ENCODE measurements around the gene HDAC4.

Gene HDAC4

GRCh38 chr2:239145106-239145505 is 255.7 kb downstream of the HDAC4 start:
- no peaks in the 10 kb centered on the region for H3K27me3 ChIP-seq (ENCODE audit: insufficient read depth, insufficient read length)
- no peak for TF ChIP-seq ZNF274 (IDR thresholded peaks at IDR 0.05; ENCODE audit: low read depth, low read length)
- no peak for TF ChIP-seq YY1 (IDR thresholded peaks at IDR 0.05; ENCODE audit: insufficient read depth, insufficient read length)
- TF ChIP-seq SUZ12 (IDR thresholded peaks at IDR 0.05; ENCODE audit: extremely low read depth, insufficient read depth, insufficient read length) = no peak
- no peak for DNase-seq (ENCODE audit: low read depth, low spot score)
- peaks cover 9% of the 10 kb centered on the region for H3K4me1 ChIP-seq (ENCODE audit: insufficient read depth, insufficient read length)
- no peak overlapping the region for H3K4me3 ChIP-seq (ENCODE audit: insufficient read length, low read depth)
- H3K9me3 ChIP-seq (ENCODE audit: insufficient read depth, low read length) = no peaks in the 10 kb centered on the region
- H3K36me3 ChIP-seq (ENCODE audit: insufficient read depth, insufficient read length, low read length) = peaks cover 29% of the 10 kb centered on the region
- H3K9ac ChIP-seq (ENCODE audit: insufficient read length, low read depth) = no peak overlapping the region

- H3K4me1 ChIP-seq (ENCODE audit: insufficient read depth, insufficient read length) = peaks cover 9% of the 10 kb centered on the region
- H3K9me3 ChIP-seq (ENCODE audit: insufficient read depth, low read length) = no peaks in the 10 kb centered on the region
- H3K9ac ChIP-seq (ENCODE audit: insufficient read length, low read depth) = no peak overlapping the region
- no peaks in the 10 kb centered on the region for H3K27me3 ChIP-seq (ENCODE audit: insufficient read depth, insufficient read length)
- no peak overlapping the region for H3K4me3 ChIP-seq (ENCODE audit: insufficient read length, low read depth)
- peaks cover 31% of the 10 kb centered on the region for H3K36me3 ChIP-seq (ENCODE audit: insufficient read depth, insufficient read length, low read length)
- no peak for DNase-seq (ENCODE audit: low read depth, low spot score)
- no peak for TF ChIP-seq SUZ12 (IDR thresholded peaks at IDR 0.05; ENCODE audit: extremely low read depth, insufficient read depth, insufficient read length)
- no peak for TF ChIP-seq YY1 (IDR thresholded peaks at IDR 0.05; ENCODE audit: insufficient read depth, insufficient read length)
- TF ChIP-seq ZNF274 (IDR thresholded peaks at IDR 0.05; ENCODE audit: low read depth, low read length) = no peak
These were observed 256.2 kb downstream of the HDAC4 start for GRCh38 chr2:239144713-239144999.

- Histone ChIP-seq H3K9me3 (ENCODE audit: insufficient read depth, low read length) (no peaks in the 10 kb centered on the region), H3K4me1 (ENCODE audit: insufficient read depth, insufficient read length) (peaks cover 9% of the 10 kb centered on the region), H3K4me3 (ENCODE audit: insufficient read length, low read depth) (no peak overlapping the region), H3K27me3 (ENCODE audit: insufficient read depth, insufficient read length) (no peaks in the 10 kb centered on the region), H3K36me3 (ENCODE audit: insufficient read depth, insufficient read length, low read length) (peaks cover 36% of the 10 kb centered on the region), H3K9ac (ENCODE audit: insufficient read length, low read depth) (no peak overlapping the region)
- TF ChIP-seq ZNF274 (IDR thresholded peaks at IDR 0.05; ENCODE audit: low read depth, low read length) (no peak), YY1 (IDR thresholded peaks at IDR 0.05; ENCODE audit: insufficient read depth, insufficient read length) (no peak)
- DNase-seq (ENCODE audit: low read depth, low spot score) = peak; percentile 40
These were observed 256.7 kb downstream of the HDAC4 start for GRCh38 chr2:239143858-239144712.

GRCh38 chr2:239142806-239143205 is 258.0 kb downstream of the HDAC4 start:
- Histone ChIP-seq H3K9ac (ENCODE audit: insufficient read length, low read depth) (no peak overlapping the region), H3K4me3 (ENCODE audit: insufficient read length, low read depth) (no peak overlapping the region), H3K4me1 (ENCODE audit: insufficient read depth, insufficient read length) (peaks cover 9% of the 10 kb centered on the region), H3K27me3 (ENCODE audit: insufficient read depth, insufficient read length) (no peaks in the 10 kb centered on the region), H3K9me3 (ENCODE audit: insufficient read depth, low read length) (no peaks in the 10 kb centered on the region), H3K36me3 (ENCODE audit: insufficient read depth, insufficient read length, low read length) (peaks cover 34% of the 10 kb centered on the region)
- DNase-seq (ENCODE audit: low read depth, low spot score) = no peak
- no peak for TF ChIP-seq ZNF274 (IDR thresholded peaks at IDR 0.05; ENCODE audit: low read depth, low read length)

GRCh38 chr2:239142296-239142695 is 258.5 kb downstream of the HDAC4 start:
- no peak overlapping the region for H3K4me3 ChIP-seq (ENCODE audit: insufficient read length, low read depth)
- H3K9ac ChIP-seq (ENCODE audit: insufficient read length, low read depth) = no peak overlapping the region
- TF ChIP-seq ZNF274 (IDR thresholded peaks at IDR 0.05; ENCODE audit: low read depth, low read length) = no peak
- no peak for TF ChIP-seq YY1 (IDR thresholded peaks at IDR 0.05; ENCODE audit: insufficient read depth, insufficient read length)
- no peak for TF ChIP-seq SUZ12 (IDR thresholded peaks at IDR 0.05; ENCODE audit: extremely low read depth, insufficient read depth, insufficient read length)
- no peaks in the 10 kb centered on the region for H3K27me3 ChIP-seq (ENCODE audit: insufficient read depth, insufficient read length)
- H3K4me1 ChIP-seq (ENCODE audit: insufficient read depth, insufficient read length) = peaks cover 9% of the 10 kb centered on the region
- no peaks in the 10 kb centered on the region for H3K9me3 ChIP-seq (ENCODE audit: insufficient read depth, low read length)
- DNase-seq (ENCODE audit: low read depth, low spot score) = no peak
- peaks cover 34% of the 10 kb centered on the region for H3K36me3 ChIP-seq (ENCODE audit: insufficient read depth, insufficient read length, low read length)

DNA sequence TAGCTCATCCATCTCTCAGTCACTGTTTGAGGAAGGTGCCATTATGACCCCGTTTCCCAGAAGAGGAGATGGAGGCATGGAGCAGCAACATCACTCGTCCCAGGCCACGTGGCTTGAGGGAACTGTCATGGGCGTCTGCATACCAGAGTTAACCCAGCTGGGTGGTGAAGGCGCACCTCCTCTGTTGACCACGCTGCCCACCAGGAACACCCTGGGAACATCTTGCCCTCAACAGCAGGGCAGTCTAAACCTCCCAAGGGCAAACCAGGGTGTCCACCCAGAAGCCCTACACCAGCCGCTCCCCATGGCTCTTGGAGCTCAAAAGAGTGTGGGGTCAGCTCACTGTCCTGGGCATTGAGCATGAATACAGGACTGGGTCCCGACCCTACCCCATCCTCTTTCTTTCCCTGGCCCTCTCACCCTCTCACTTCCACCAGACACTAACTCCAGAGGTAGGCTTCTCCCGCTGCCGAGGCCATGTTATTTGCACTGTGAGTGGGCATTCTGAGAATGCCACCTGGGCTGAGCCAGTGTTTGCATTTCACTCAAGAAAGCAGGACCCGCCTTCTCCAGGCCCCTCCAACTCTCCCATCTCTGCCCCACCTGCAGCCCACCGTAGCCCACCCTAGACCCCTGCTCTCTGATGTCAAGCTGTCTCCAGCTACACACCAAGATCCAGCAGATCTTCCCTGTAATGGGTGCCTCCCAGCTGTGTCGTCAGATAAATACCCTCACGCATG is 259.6 kb downstream of the HDAC4 start:
- Histone ChIP-seq H3K4me1 (ENCODE audit: insufficient read depth, insufficient read length) (peaks cover 4% of the 10 kb centered on the region), H3K9ac (ENCODE audit: insufficient read length, low read depth) (no peak overlapping the region), H3K36me3 (ENCODE audit: insufficient read depth, insufficient read length, low read length) (peaks cover 41% of the 10 kb centered on the region), H3K9me3 (ENCODE audit: insufficient read depth, low read length) (no peaks in the 10 kb centered on the region), H3K4me3 (ENCODE audit: insufficient read length, low read depth) (no peak overlapping the region), H3K27me3 (ENCODE audit: insufficient read depth, insufficient read length) (no peaks in the 10 kb centered on the region)
- TF ChIP-seq YY1 (IDR thresholded peaks at IDR 0.05; ENCODE audit: insufficient read depth, insufficient read length) (no peak), ZNF274 (IDR thresholded peaks at IDR 0.05; ENCODE audit: low read depth, low read length) (no peak), SUZ12 (IDR thresholded peaks at IDR 0.05; ENCODE audit: extremely low read depth, insufficient read depth, insufficient read length) (no peak)
- DNase-seq (ENCODE audit: low read depth, low spot score) = no peak

DNA sequence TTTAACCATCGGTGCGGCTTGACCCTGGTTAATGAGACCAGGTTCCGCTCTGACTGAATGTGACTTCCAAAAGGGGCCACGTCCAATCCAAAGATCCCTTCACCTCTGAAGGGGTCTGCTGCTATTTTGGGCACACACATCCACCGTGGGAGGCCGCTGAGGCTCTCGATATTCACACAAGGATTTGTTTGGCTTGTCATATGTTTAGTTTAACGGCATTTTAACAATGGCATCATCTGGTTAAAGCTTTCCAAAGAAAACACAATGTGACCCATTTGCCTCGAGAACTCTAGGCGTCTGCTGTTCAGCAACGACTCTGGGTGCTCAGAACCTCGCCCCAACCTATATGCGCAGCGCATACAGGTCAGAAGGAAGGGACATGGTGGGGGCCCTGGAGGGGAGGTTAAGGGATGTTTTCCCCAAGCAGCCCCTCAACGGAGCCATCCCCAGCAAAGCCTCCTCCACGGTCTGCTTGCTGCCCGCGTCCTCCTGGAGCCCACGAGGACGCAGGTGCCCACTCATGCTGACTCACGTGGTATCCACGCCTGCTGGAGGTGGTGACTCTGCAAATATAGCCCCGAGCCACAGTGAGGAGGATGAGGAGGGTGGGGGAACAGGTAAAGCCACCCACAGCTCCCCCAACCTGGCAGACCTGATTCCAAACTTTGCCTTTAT is 260.3 kb downstream of the HDAC4 start:
- peaks cover 4% of the 10 kb centered on the region for H3K4me1 ChIP-seq (ENCODE audit: insufficient read depth, insufficient read length)
- H3K4me3 ChIP-seq (ENCODE audit: insufficient read length, low read depth) = no peak overlapping the region
- H3K9ac ChIP-seq (ENCODE audit: insufficient read length, low read depth) = no peak overlapping the region
- DNase-seq (ENCODE audit: low read depth, low spot score) = no peak
- no peak for TF ChIP-seq ZNF274 (IDR thresholded peaks at IDR 0.05; ENCODE audit: low read depth, low read length)
- TF ChIP-seq YY1 (IDR thresholded peaks at IDR 0.05; ENCODE audit: insufficient read depth, insufficient read length) = no peak
- no peak for TF ChIP-seq SUZ12 (IDR thresholded peaks at IDR 0.05; ENCODE audit: extremely low read depth, insufficient read depth, insufficient read length)
- H3K9me3 ChIP-seq (ENCODE audit: insufficient read depth, low read length) = no peaks in the 10 kb centered on the region
- no peaks in the 10 kb centered on the region for H3K27me3 ChIP-seq (ENCODE audit: insufficient read depth, insufficient read length)
- peaks cover 39% of the 10 kb centered on the region for H3K36me3 ChIP-seq (ENCODE audit: insufficient read depth, insufficient read length, low read length)
